Activated CD4-positive, alpha-beta T cell treated with anti-CD3 and anti-CD28 coated beads for 4 hours (primary cell): ENCODE results near the gene ACAD9.

Experiments used
- DNase-seq, 2 donors: peaks; one replicate each; pipeline ENCODE4 v3.0.0-alpha.2; 2020

Gene ACAD9

DNA sequence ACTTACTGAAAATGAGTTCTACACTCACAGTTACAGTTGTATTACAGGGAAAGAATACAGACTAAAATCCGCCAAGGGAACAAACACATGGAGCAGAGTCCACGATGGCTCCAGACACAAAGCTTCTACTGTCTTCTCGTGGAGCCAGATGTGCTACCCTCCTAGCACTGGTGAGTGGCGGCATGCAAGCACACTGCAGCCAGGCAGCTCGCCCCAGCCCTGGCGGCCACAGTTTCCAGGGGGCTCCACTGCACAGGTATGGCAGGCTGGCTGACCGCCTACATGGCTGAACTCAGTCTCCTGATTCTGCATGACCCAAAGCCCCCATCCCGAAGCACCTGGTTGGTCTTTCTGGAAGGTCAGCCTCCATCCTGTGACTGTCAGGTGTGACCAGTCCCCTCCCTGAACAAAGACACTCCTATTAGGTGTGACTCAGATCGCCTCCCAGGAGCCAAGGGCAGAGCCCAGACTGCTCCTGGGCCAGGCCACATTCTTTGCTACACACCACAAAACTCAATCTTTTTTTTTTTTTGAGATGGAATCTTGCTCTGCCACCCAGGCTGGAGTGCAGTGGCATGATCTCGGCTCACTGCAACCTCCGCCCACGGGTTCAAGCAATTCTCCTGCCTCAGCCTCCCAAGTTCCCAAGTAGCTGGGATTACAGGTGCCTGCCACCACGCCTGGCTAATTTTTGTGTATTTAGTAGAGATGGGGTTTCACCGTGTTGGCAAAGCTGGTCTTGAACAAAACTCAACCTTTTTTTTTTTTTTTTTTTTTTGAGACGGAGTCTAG, 62.9 kb downstream of the ACAD9 start:
- DNase-seq: no peak

DNA sequence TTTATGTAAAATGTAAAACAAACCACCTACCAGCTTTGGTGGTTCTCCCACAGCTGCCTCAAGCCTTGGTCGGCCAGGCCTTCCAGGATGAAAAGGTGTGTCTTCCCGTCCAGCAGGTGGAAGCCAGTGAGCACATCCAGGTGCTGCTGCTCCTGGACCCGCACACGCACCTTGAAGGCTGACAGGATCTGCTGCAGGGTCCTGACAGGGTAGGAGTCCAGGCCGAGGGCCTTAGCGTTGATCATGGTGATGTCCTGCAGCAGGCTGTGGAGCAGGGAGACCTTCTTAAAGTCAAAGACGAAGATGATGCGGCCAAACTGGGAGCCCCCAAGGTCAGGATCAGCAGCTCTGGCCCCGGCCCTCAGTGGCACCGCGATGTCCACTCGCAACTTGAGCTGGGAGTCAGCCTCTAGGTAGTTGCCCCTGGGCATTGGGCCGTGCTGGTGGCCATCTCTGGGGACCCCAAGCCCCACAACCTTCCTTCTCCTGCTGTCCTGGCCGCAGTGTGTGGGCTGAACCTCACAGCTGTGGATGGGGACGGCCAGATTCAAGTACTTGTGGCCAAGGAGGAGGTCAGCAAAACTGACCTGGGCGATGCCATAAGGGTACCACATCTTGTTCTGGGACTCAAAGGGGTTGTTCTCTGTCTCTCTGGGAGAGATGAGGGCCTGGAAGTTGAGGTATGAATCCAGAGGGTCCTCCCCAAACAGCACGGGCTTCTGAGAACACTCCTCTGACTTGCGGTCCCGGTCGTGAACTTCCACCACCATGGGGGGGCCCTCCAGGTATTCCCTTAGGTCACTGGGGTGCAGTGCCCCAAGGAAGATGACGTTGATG, 65.8 kb downstream of the ACAD9 start:
- DNase-seq: no peak

DNA sequence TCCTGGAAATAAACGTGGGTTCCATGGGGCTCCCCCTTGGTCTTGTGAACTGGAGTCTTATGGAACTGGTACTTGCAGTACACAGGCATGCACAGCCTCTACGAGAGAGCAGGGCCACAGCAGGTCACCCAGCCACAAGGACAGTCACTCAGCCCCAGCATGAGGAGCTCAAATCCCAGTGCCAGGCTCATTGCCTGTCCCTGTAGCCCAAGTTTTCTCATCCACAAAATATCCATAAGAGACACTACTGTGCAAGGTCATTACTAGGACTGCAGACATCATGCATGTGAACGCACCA, 66.4 kb downstream of the ACAD9 start:
- DNase-seq: no peak

DNA sequence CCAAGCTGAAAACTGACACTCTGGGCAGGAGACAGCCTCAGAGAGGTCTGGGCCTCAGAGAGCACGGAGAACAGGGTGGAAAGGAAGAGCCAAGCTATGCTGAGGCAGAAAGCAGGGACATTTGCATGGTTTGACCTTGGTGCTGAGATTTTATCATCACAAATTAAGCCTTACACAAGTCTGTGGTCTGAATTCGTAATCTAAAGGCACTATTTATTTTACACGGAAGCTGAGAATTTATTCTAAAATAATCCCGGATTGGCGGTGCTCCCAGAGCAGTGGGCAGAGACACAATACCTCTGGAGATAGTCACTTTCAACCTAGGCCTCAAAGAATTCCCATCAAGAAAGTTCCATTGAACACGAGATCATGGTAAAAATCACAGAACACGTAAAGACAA, 67.0 kb downstream of the ACAD9 start:
- no peak for DNase-seq

DNA sequence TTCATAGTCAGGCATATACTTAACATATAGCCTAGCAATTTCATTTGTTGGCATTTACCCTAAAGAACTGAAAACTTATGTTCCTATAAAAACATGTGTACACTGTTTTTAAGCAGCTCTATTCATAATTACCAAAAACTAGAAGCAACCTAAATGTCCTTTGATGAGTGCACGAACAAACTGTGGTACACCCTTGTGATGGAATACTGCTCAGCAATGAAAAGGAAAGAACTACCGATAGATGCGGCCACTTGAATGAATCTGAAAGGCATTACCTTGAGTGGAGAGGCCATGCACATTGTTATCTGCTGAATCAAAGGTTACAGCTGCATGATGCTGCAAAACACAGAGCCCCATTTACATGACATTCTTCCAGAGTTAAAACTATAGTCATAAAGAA, 69.7 kb downstream of the ACAD9 start:
- DNase-seq: no peak

DNA sequence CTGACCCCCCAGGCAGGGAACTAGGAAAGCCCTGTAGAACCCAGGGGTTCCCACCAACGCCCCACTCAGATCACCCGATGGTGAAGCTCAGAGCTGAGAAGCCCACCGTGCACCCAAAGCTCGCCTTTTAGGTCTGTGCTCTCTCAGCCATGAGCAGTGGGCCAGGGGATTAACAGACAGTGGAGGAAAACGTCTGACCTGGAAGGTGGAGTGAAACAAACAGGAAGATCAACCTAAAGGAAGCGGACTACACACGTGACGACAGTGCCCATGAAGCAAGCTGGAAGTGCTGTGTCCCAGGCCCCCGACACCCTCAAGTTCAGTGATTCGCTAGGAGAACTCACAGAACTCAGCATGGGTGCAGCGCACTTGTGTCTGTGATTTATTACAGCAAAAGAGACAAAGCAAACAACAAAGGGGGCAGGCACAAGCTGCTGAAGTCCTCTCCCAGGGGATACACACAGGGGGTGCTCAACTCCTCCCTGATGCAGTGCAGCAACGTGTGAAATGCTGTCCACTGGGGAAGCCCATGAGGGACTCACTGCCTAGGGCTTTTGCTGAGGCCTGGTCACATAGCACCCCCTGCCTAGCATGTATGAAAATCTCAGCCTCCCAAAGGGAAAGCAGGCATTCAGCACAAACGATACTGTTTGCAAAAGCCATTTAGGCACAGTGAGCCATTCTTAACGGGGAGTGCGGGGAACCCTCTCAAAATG, 71.0 kb downstream of the ACAD9 start:
- peak in 1 of 2 donors; percentile 7 for DNase-seq

DNA sequence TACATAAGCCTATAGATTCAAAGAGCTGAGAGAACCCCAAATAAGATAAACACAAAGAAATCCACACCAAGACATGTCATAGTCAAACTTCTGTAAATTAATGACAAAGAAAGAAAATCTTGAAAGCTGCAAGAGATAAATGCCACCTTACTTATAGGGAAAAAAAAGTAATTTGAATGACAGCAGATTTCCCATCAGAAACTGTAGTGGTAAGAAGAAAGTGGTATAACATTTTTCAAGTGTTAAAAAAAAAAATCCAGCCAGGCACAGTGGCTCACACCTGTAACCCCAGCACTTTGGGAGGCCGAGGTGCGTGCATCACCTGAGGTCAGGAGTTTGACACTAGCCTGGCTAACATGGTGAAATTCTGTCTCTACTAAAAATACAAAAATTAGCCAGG, 77.0 kb downstream of the ACAD9 start:
- DNase-seq: no peak
